OCI-LY7 (cell line): ENCODE results near the gene SP110. TPM values are rescaled to one million over a fixed set of nuclear protein-coding genes. Genes with fewer than 3 reads are reported as not detected.

Source experiments
- BruUV-seq: library from RNA; stranded (reverse); fragments of 400-500 nt; replicated peaks from 2 replicates; lab custom pipeline; 2021; lab: Mats Ljungman, UMichigan
- CTCF ChIA-PET: fragments of 300-600 bp; sonication (Branson Sonifier 250); formaldehyde crosslinking; loops from one replicate; lab custom pipeline; 2022; ENCODE audit warnings: antibody characterized with exemption; ENCODE audit not compliant: unreplicated experiment; lab: Charles Lee
- POLR2A ChIA-PET: fragments of 300-600 bp; sonication (Branson Sonifier 250); formaldehyde crosslinking; loops from one replicate; lab custom pipeline; 2022; ENCODE audit warnings: antibody characterized with exemption; lab: Charles Lee
- DNase-seq: peaks from one replicate; pipeline ENCODE4 v3.0.0-alpha.2; 2015; ENCODE audit warnings: low spot score
- H2AFZ ChIP-seq: fragments of 200-600 bp; sonication (generic), shearing (Covaris generic); 2 replicates; pipeline ENCODE4 v1.6.1; 2014; ENCODE audit warnings: mild to moderate bottlenecking, antibody characterized with exemption, low read length, moderate library complexity
- H3K27ac ChIP-seq: fragments of 200-600 bp; sonication (generic); 2 replicates; pipeline ENCODE4 v1.5.1; 2014; ENCODE audit warnings: mixed run types, low read depth, mild to moderate bottlenecking, moderate library complexity, low read length, inconsistent platforms; ENCODE audit not compliant: poor library complexity, severe bottlenecking
- H3K36me3 ChIP-seq: fragments of 200-600 bp; sonication (generic); 2 replicates; pipeline ENCODE4 v1.6.1; 2014; ENCODE audit warnings: mild to moderate bottlenecking, antibody characterized with exemption, low read length, moderate library complexity, mixed read lengths; ENCODE audit not compliant: insufficient read depth
- H3K4me1 ChIP-seq: fragments of 200-600 bp; sonication (generic); 2 replicates; pipeline ENCODE4 v1.5.1; 2014; ENCODE audit warnings: mild to moderate bottlenecking, low read length; ENCODE audit not compliant: insufficient read depth, poor library complexity, severe bottlenecking
- H3K4me2 ChIP-seq: fragments of 200-600 bp; sonication (generic); 2 replicates; pipeline ENCODE4 v1.6.1; 2014; ENCODE audit warnings: mild to moderate bottlenecking, low read length
- H3K4me3 ChIP-seq: fragments of 200-600 bp; sonication (generic); 2 replicates; pipeline ENCODE4 v1.5.1; 2014; ENCODE audit warnings: mild to moderate bottlenecking, low read depth, low read length; ENCODE audit not compliant: poor library complexity, severe bottlenecking
- H3K79me2 ChIP-seq: fragments of 200-600 bp; sonication (generic); 2 replicates; pipeline ENCODE4 v1.6.1; 2016; ENCODE audit warnings: low read depth, mild to moderate bottlenecking, low read length, moderate library complexity, mixed read lengths; ENCODE audit not compliant: insufficient read depth
- H3K9me2 ChIP-seq: fragments of 200-600 bp; sonication (generic); 2 replicates; pipeline ENCODE4 v1.6.1; 2016; ENCODE audit warnings: mild to moderate bottlenecking, low read length, mixed read lengths; ENCODE audit not compliant: insufficient read depth
- H3K9me3 ChIP-seq: fragments of 200-600 bp; sonication (generic); 2 replicates; pipeline ENCODE4 v1.6.1; 2014; ENCODE audit warnings: mild to moderate bottlenecking, mixed run types, low read length, mixed read lengths
- H4K20me1 ChIP-seq: fragments of 200-600 bp; sonication (generic); 2 replicates; pipeline ENCODE4 v1.6.1; 2014; ENCODE audit warnings: mild to moderate bottlenecking, antibody characterized with exemption, low read length, moderate library complexity, mixed read lengths; ENCODE audit not compliant: insufficient read depth
- CTCF ChIP-seq: fragments of 200-600 bp; sonication (generic); conservative IDR thresholded peaks from 2 replicates; pipeline ENCODE4 v1.5.1; 2014; ENCODE audit warnings: mild to moderate bottlenecking, antibody characterized with exemption, low read length, moderate library complexity, mixed read lengths
- EZH2phosphoT487 ChIP-seq: fragments of 200-600 bp; sonication (generic); IDR thresholded peaks from 2 replicates; pipeline ENCODE4 v1.6.1; 2018; ENCODE audit warnings: low read depth, borderline replicate concordance, mild to moderate bottlenecking, mixed run types, antibody characterized with exemption, low read length, moderate library complexity, mixed read lengths
- intact Hi-C: fragments of 100-400 bp; cut with micrococcal nuclease; formaldehyde crosslinking; loops from one replicate; pipeline ENCODE4 v1.10.0; 2022; ENCODE audit not compliant: unreplicated experiment
- total RNA-seq, 2 experiments: library from RNA; depleted of rRNA in 1 of 2; stranded (reverse); fragments of >200 nt in 1 of 2; shearing (Covaris generic) in 1 of 2; gene quantifications; 2 replicates each; pipeline ENCODE4 v1.2.3, GENCODE V29; 2014 to 2022

Gene SP110
- total RNA-seq, 2 experiments from 2014 or later = 9.3 to 15.7 TPM

DNA sequence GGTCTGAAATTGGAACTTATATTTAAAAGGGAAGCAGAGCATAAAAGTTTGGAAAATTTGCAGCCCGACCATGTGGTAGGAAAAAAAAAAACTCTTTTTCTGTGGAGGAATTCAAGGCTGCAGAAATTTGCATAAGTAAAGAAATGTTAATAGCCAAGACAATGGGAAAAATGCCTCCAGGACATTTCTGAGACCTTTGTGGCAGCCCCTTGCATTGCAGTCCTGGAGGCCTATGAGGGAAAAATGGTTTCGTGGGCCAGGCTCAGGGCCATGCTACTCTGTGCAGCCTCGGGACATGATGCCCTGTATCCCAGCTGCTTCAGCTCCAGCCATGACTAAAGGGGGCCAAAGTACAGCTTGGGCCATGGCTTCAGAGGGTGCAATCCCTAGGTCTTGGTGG lies 79.1 kb downstream of the SP110 start:
- Histone ChIP-seq H3K4me1 (no peaks in the 10 kb centered on the region), H3K27ac (no peak overlapping the region), H3K4me3 (no peak overlapping the region), H3K4me2 (no peak overlapping the region), H3K79me2 (no peaks in the 10 kb centered on the region), H3K36me3 (no peaks in the 10 kb centered on the region), H3K9me2 (no peaks in the 10 kb centered on the region), H4K20me1 (no peaks in the 10 kb centered on the region), H3K9me3 (no peaks in the 10 kb centered on the region), H2AFZ (no peak overlapping the region)
- DNase-seq = no peak
- TF ChIP-seq CTCF (no peak), EZH2phosphoT487 (no peak)
- intact Hi-C loops = loop anchor here (10.0 kb wide), 1 partner anchor 356 kb away; no protein-coding TSS in a partner anchor
- POLR2A ChIA-PET = no interaction called here
- CTCF ChIA-PET = no interaction called here
- no TSS peak for BruUV-seq

- ChIA-PET CTCF (no interaction called here), POLR2A (interaction anchor here (0.6 kb wide), 1 partner anchor 205 kb away, joined by 4 read pairs; no protein-coding TSS in a partner anchor)
- Histone ChIP-seq H3K4me2 (no peak overlapping the region), H3K27ac (no peak overlapping the region), H2AFZ (no peak overlapping the region), H3K4me1 (no peaks in the 10 kb centered on the region), H3K79me2 (no peaks in the 10 kb centered on the region), H3K36me3 (no peaks in the 10 kb centered on the region), H4K20me1 (no peaks in the 10 kb centered on the region), H3K9me2 (no peaks in the 10 kb centered on the region), H3K9me3 (no peaks in the 10 kb centered on the region), H3K4me3 (no peak overlapping the region)
- BruUV-seq = no TSS peak
- TF ChIP-seq EZH2phosphoT487 (no peak), CTCF (peak; percentile 52; the same call in 1 of the 2 replicates)
- DNase-seq = peak; percentile 10
- intact Hi-C loops = no loop called here
These were observed 81.8 kb downstream of the SP110 start for GRCh38 chr2:230137902-230138539.

- Histone ChIP-seq H3K4me1 (no peaks in the 10 kb centered on the region), H3K4me2 (no peak overlapping the region), H3K9me3 (no peaks in the 10 kb centered on the region), H3K9me2 (no peaks in the 10 kb centered on the region), H4K20me1 (no peaks in the 10 kb centered on the region), H3K4me3 (no peak overlapping the region), H3K27ac (no peak overlapping the region), H3K79me2 (no peaks in the 10 kb centered on the region), H3K36me3 (no peaks in the 10 kb centered on the region), H2AFZ (no peak overlapping the region)
- intact Hi-C loops = no loop called here
- TF ChIP-seq CTCF (no peak), EZH2phosphoT487 (no peak)
- no TSS peak for BruUV-seq
- no peak for DNase-seq
- ChIA-PET CTCF (no interaction called here), POLR2A (interaction anchor here (0.5 kb wide), 1 partner anchor 98 kb away, joined by 3 read pairs; no protein-coding TSS in a partner anchor)
These were observed 84.7 kb downstream of the SP110 start for GRCh38 chr2:230135130-230135525.
